Smooth muscle cell (in vitro differentiated cells): ENCODE results near the gene PIBF1. TPM values are rescaled to one million over a fixed set of nuclear protein-coding genes. Genes with fewer than 3 reads are reported as not detected.
"Not testable (repeated sequence)": the region's sequence is repeated elsewhere in the genome, so short reads cannot be mapped to it uniquely, and the experiment has no call there.

ENCODE experiments used
- DNase-seq: peaks from one replicate; lab custom pipeline; 2025; ENCODE audit not compliant: unreplicated experiment; lab: John Stamatoyannopoulos, UW
- H2AFZ ChIP-seq: fragments of 200-600 bp; sonication (generic); 2 replicates; pipeline ENCODE4 v1.6.0; 2016; ENCODE audit warnings: antibody characterized with exemption, low read depth, mild to moderate bottlenecking
- H3F3A ChIP-seq: fragments of 200-600 bp; sonication (generic); 2 replicates; pipeline ENCODE4 v1.6.0; 2017; ENCODE audit warnings: antibody characterized with exemption, low read depth
- H3K27ac ChIP-seq: fragments of 200-600 bp; sonication (generic); 2 replicates; pipeline ENCODE4 v1.5.1; 2016; ENCODE audit warnings: low read depth, mild to moderate bottlenecking
- H3K27me3 ChIP-seq: fragments of 200-600 bp; sonication (generic); 2 replicates; pipeline ENCODE4 v1.6.1; 2016; ENCODE audit warnings: low read depth, mild to moderate bottlenecking
- H3K36me3 ChIP-seq: fragments of 200-600 bp; sonication (generic); 2 replicates; pipeline ENCODE4 v1.5.1; 2016; ENCODE audit warnings: low read depth
- H3K4me1 ChIP-seq: fragments of 200-600 bp; sonication (generic); 2 replicates; pipeline ENCODE4 v1.5.1; 2016; ENCODE audit warnings: low read depth
- H3K4me2 ChIP-seq: fragments of 200-600 bp; sonication (generic); 2 replicates; pipeline ENCODE4 v1.6.0; 2016; ENCODE audit warnings: mild to moderate bottlenecking
- H3K4me3 ChIP-seq: fragments of 200-600 bp; sonication (generic); 2 replicates; pipeline ENCODE4 v1.5.1; 2016; ENCODE audit warnings: mild to moderate bottlenecking
- H3K79me2 ChIP-seq: fragments of 200-600 bp; sonication (generic); 2 replicates; pipeline ENCODE4 v1.6.0; 2016; ENCODE audit warnings: low read depth, mild to moderate bottlenecking
- H3K9ac ChIP-seq: fragments of 200-600 bp; sonication (generic); 2 replicates; pipeline ENCODE4 v1.6.0; 2016; ENCODE audit warnings: low read depth
- H3K9me3 ChIP-seq: fragments of 200-600 bp; sonication (generic); replicated peaks from 2 replicates; pipeline ENCODE4 v1.5.1; 2016; ENCODE audit warnings: low read depth
- H4K20me1 ChIP-seq: fragments of 200-600 bp; sonication (generic); 2 replicates; pipeline ENCODE4 v1.6.0; 2016; ENCODE audit warnings: low read depth
- WGBS: methylation state at CpG from one replicate; pipeline ENCODE4 v1.1.7; 2016; ENCODE audit warnings: low lambda C conversion rate; 5-methylcytosine and 5-hydroxymethylcytosine counted together
- polyA plus RNA-seq: library from polyadenylated mRNA; unstranded; fragments of >200 nt; fragmentation: Nextera tagmentation; extraction: Ambion mirVana; gene quantifications from 2 replicates; pipeline ENCODE4 v1.2.1, GENCODE V29; 2016
- total RNA-seq: library from RNA; depleted of rRNA; stranded (reverse); fragments of >200 nt; gene quantifications from 2 replicates; pipeline ENCODE4 v1.2.3, GENCODE V29; 2014
- TF ChIP-seq, protein P1 (sequence below): fragments of 200-600 bp; sonication (generic); IDR thresholded peaks from 2 replicates; pipeline ENCODE4 v1.5.1; 2017; ENCODE audit warnings: borderline replicate concordance, mild to moderate bottlenecking, antibody characterized with exemption; ENCODE audit not compliant: insufficient read depth, poor library complexity, severe bottlenecking

PIBF1 gene
- total and polyA plus RNA-seq, 2 experiments from 2014 or later: 14.1 to 30.8 TPM

DNA sequence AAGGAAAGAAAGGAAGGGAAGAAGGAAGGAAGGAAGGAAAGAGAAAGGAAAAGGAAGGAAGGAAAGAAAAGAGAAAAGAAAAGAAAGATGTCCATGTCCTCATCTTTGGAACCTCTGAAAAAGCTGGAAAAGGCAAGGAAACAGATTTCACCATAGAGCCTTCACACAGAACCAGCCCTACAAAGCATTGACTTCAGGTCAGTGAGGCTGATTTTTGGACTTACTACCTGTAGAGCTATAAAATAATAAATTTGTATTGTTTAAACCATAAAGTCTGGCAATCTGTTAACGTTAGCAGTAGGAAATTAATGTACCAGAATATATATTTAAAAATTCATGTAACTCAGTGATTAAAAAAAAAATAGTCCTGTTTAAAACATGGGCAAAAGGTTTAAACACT is 130.0 kb downstream of the PIBF1 start:
- H3K79me2 ChIP-seq: no peaks in the 10 kb centered on the region
- TF ChIP-seq, protein P1, sequence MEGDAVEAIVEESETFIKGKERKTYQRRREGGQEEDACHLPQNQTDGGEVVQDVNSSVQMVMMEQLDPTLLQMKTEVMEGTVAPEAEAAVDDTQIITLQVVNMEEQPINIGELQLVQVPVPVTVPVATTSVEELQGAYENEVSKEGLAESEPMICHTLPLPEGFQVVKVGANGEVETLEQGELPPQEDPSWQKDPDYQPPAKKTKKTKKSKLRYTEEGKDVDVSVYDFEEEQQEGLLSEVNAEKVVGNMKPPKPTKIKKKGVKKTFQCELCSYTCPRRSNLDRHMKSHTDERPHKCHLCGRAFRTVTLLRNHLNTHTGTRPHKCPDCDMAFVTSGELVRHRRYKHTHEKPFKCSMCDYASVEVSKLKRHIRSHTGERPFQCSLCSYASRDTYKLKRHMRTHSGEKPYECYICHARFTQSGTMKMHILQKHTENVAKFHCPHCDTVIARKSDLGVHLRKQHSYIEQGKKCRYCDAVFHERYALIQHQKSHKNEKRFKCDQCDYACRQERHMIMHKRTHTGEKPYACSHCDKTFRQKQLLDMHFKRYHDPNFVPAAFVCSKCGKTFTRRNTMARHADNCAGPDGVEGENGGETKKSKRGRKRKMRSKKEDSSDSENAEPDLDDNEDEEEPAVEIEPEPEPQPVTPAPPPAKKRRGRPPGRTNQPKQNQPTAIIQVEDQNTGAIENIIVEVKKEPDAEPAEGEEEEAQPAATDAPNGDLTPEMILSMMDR: no peak
- peaks cover 8% of the 10 kb centered on the region for H3K36me3 ChIP-seq
- WGBS: 100% methylated on average over 1 of the region's 1 CpG
- H2AFZ ChIP-seq: no peak overlapping the region
- H3K4me3 ChIP-seq: no peak overlapping the region
- H3K27me3 ChIP-seq: no peaks in the 10 kb centered on the region
- no peaks in the 10 kb centered on the region for H3F3A ChIP-seq
- no peaks in the 10 kb centered on the region for H4K20me1 ChIP-seq
- H3K4me1 ChIP-seq: no peaks in the 10 kb centered on the region
- DNase-seq: no peak
- H3K9me3 ChIP-seq: no peaks in the 10 kb centered on the region
- no peak overlapping the region for H3K27ac ChIP-seq
- no peak overlapping the region for H3K4me2 ChIP-seq
- no peak overlapping the region for H3K9ac ChIP-seq

DNA sequence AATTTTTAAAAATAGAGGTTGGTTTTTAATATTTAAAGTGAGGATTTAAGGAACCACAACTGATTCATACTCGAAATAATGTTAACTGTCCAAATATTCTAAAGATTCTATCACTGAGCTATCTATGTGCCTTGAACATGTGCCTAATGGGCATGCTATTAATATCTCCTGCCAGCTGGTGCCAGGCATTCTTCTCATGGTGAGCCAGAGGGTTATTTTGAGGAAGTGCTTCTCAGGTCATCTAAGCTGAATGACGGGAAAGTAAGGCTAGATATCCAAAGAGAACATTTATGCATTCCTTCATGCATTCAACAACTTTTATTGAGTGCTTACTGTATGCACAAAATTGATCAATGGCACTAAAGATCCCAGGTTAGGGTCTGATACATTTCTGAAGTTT is 138.2 kb downstream of the PIBF1 start:
- Histone ChIP-seq H4K20me1 (no peaks in the 10 kb centered on the region), H3K4me3 (no peak overlapping the region), H3K79me2 (no peaks in the 10 kb centered on the region), H3K4me2 (no peak overlapping the region), H3K27ac (no peak overlapping the region), H3K9me3 (no peaks in the 10 kb centered on the region), H3F3A (no peaks in the 10 kb centered on the region), H2AFZ (no peak overlapping the region), H3K9ac (no peak overlapping the region), H3K4me1 (no peaks in the 10 kb centered on the region), H3K27me3 (no peaks in the 10 kb centered on the region), H3K36me3 (peaks cover 7% of the 10 kb centered on the region)
- TF ChIP-seq, protein P1: no peak
- no peak for DNase-seq
- whole genome bisulfite sequencing: 95% methylated on average over 2 of the region's 2 CpGs

DNA sequence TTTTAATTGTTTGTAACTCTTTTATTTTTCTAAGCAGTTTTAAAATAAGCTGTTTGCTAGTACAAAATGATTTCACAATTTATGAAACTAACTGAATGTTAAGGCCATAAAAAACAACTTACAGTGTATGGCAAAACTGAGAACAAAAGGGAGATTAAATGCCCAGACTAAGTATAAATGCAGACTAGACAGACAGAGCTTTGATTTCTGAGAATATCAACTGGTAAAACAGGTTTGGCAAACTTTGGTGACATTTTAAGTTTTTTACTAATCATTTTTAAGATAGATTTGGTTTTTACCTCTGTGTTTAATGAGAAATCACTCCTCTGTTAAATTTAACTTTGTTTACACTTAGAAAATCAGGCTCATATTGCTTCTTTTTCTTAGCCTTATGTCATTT is 149.4 kb downstream of the PIBF1 start:
- Histone ChIP-seq H3K79me2 (no peaks in the 10 kb centered on the region), H3K27me3 (no peaks in the 10 kb centered on the region), H3K9ac (no peak overlapping the region), H3F3A (no peaks in the 10 kb centered on the region), H4K20me1 (no peaks in the 10 kb centered on the region), H2AFZ (no peak overlapping the region), H3K4me3 (no peak overlapping the region), H3K36me3 (no peaks in the 10 kb centered on the region), H3K4me2 (peak overlapping the region; percentile 4), H3K9me3 (no peaks in the 10 kb centered on the region), H3K27ac (peak overlapping the region; percentile 12), H3K4me1 (no peaks in the 10 kb centered on the region)
- TF ChIP-seq, protein P1: no peak
- no peak for DNase-seq

DNA sequence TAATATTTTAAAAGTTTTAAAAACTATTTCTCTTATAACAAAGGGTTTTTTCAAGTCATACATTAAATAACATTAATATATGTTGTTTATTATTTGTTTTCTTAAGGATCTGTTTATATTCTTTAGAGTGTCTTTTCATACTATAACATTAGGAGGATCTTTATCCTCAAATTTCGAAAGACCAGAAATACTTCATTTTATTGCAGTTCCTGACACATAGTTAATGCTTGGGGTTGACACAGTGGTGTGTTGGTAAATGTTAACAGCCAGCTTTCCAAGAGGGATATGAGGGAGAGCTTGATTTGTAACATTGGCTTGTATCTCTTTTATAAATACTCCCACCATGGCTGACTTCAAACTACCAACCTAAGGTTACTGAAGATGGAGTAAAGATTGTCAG is 150.3 kb downstream of the PIBF1 start:
- H2AFZ ChIP-seq: no peak overlapping the region
- TF ChIP-seq, protein P1: no peak
- no peaks in the 10 kb centered on the region for H3K9me3 ChIP-seq
- H3K36me3 ChIP-seq: no peaks in the 10 kb centered on the region
- H3K79me2 ChIP-seq: no peaks in the 10 kb centered on the region
- no peak overlapping the region for H3K4me2 ChIP-seq
- H3K9ac ChIP-seq: no peak overlapping the region
- no peaks in the 10 kb centered on the region for H3F3A ChIP-seq
- no peak for DNase-seq
- no peaks in the 10 kb centered on the region for H3K4me1 ChIP-seq
- 83% methylated on average over 1 of the region's 1 CpG for WGBS
- no peaks in the 10 kb centered on the region for H4K20me1 ChIP-seq
- no peak overlapping the region for H3K4me3 ChIP-seq
- H3K27ac ChIP-seq: no peak overlapping the region
- no peaks in the 10 kb centered on the region for H3K27me3 ChIP-seq

DNA sequence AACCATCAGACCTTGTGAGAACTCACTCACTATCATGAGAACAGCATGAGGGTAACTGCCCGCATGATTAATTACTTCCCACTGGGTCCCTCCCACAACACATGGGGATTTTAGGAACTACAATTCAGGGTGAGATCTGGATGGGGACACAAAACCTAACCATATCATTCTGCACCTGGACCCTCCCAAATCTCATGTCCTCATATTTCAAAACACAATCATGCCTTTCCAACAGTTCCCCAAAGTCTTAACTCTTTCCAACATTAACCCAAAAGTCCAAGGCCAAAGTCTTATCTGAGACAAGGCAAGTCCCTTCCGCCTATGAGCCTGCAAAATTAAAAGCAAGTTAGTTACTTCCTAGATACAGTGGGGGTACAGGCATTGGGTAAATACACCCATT is 164.3 kb downstream of the PIBF1 start:
- H3K36me3 ChIP-seq, H3K9ac ChIP-seq, H3K4me1 ChIP-seq, H3K4me3 ChIP-seq, H3K27me3 ChIP-seq, H4K20me1 ChIP-seq, DNase-seq, H3K9me3 ChIP-seq, H3F3A ChIP-seq, H2AFZ ChIP-seq, H3K79me2 ChIP-seq, H3K27ac ChIP-seq, H3K4me2 ChIP-seq: not testable (repeated sequence)
- WGBS: 100% methylated on average over 2 of the region's 2 CpGs
